ENCODE measurements around the gene APBA3.

APBA3 gene

DNA sequence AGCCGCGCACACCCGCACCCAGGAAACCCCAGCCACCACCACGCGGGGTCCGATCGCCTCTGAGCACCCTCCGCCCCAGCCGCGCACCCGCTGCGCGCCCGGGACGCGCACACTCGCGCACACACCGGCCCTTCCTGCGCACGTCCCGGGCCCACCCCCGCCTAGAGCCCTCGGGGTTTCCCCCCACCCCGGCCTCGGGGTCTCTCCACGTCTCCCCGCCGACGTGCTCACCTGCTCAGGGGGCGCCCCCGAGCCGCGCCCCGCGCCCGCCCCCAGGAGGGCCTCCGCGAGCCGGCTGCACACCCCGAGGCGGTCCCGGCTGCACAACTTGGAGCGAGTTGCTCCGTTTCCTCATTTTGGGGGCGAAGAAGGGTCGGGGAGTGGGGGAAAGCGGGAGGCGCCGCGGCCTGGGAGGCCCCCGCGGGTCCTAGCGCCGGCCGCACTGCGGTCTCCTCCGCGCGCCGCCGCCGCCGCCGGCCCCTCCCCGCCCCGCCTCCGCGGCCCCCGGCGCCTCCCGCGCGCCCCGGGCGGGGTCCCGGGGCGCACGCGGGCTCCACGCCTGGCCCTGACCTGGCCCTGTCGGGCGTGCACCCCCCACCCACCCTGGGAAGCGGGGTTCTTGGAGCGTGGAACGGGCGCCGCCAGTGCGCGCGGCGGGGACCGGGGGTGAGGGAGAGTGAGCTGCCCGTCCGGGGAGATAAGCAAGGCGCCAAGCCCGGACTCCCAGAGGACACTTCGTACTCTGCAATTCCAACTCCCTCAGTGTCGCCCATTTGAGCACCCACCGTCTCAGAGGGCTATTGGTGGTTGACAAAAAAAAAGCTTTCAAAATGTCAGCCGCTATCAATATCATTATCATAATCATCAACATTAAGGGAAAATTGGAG lies 24.7 kb upstream of the APBA3 start, which contains the start of gene MATK:
TSS of gene MATK (minus strand) at position 444 of the 887 bp plus-strand sequence. CDS start 1,246 bp downstream, outside the sequence.
- DNase-seq = no peak

DNA sequence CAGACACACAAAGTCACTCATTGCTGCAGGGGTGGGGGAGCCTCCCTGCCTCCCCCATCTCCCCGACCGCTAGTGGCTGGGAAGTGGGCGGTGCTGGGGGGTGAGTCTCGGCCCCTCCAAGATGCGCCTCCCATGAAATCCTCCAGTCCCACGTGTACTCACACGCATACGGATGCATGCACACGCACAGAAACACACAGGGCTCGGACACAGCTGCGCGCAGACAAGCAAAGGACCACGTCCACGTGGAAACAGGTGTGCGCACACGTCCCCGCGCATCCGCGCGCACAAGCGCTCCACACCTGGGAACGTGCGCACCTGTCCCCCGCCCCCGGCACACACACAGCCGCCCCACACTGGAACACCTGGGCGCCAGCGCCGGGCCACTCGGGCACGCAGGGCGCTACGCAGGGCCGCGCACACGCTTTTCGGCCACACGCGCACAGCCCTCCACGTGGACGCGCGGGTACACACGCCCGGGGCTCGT lies 24.0 kb upstream of the APBA3 start:
- no peak for DNase-seq

DNA sequence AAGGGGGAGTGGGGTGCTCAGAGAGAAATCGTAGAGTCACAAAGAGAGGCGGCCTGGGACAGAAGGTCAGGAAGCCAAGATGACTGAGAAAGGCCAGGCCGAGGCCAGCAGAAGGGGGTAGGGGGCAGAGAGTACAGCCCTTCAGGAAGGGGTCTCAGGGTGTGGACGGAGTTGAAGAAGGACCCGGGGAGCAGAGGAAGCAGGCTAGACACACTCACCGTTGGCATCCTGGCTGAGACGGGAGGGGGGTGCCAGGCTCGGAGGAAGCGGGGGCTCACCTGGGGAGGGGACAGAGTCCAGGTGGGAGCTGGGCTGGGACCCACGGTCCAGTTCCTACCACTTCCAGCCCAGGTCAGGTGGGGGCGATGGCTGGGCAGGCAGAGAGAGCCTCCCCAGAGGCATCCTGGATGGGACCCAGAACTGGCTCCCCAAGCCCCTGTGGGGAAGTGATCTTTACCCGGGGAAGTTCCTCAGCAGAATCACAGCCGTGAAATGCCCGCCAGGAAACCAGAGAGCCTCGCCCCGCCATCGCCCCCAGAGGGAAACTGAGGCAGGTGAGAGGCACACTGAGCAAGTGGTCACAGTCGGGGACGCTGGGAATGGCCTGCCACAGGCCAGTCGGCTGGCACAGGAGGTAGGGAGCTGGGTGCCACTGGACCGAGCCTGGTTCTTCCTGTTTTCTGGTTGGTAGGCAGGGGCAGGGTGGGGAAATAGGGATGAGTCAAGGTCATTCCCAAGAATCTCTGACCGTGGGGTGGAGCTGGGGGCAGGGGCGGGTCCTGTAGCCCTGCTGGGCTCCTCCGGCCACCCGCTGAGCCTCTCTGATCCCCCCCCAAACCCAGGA lies 23.3 kb upstream of the APBA3 start:
- no peak for DNase-seq

DNA sequence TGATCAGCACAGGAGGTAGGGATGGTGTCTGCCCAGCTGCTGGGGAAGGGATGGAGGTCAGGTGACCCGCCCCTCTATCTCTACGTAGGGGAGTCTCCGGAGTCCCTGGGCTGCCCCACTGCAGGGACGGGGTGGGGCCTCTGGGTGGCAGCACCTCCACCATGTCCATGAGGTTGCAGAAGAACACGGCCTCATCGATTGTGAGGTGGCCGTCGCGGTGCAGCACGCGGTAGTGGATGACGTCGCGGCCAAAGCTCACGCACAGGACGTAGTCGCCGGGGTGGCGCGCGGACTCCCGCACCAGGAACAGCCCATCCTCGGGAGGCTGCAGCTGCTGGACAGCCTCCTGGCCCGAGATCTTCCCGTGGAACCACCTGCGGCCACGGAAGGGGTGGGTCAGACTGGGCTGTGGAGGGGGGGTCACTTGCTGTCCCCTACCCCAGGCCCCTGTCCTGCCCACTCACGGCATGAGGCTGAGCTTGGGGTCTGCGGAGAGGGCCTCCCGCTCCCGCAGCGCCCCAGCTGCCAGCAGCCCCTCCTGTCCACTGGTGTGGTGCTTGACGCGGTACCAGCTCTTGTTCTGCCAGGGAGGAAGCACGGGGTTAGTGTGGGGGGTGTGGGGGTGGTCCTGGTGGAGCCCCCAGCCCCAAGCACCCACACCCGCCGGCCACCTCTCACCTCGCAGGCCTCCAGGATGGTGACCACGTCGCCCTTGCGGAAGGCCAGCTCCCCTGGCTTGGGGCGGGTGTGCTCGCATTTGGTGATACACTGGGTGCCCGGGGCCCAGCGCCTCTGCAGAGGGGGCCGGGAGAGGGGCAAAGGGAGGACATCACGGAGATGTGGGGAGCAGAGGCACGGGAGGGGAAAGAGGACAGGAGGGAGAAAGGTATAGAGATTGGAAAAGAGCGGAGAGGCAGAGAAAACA lies 22.4 kb upstream of the APBA3 start:
- DNase-seq = no peak

DNA sequence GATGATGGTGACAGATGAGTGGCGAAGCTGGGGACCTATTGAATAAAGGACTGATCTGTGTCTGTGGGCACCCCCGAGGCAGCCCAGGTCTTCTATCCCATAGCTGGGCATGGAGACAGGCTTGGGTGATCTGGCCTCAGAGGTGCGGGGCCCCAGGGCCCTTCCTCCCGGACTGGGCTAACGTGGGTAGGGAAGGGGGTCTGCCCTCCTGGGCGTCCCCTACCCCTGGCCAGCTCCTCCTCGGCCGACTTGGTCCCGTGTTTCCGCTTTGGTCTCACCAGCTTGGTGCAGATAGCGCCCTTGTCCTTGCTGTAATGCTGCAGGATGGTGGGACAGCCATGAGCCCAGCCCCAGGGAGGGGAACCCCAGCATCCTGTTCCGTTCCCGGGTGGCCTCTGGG lies 21.4 kb upstream of the APBA3 start:
- DNase-seq = no peak

DNA sequence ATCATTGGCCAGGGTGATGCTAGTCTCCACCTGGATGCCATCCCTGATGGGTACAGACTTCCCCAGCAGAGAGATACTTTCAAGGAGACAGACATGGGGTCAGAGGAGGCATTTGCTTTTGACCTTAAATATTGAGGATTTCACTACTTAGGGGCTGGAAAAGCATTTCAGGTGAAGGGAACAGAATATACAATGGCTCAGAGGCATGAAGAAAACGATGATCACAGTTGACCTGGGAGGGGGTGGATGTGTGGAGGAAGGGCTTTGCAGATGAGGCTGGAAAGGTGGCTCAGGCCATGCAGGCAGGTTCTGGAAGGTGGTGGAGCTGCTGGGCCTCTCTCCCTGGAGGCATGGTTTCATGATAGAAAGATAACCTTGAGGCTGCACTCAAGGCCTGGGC lies 20.8 kb upstream of the APBA3 start:
- DNase-seq = no peak

DNA sequence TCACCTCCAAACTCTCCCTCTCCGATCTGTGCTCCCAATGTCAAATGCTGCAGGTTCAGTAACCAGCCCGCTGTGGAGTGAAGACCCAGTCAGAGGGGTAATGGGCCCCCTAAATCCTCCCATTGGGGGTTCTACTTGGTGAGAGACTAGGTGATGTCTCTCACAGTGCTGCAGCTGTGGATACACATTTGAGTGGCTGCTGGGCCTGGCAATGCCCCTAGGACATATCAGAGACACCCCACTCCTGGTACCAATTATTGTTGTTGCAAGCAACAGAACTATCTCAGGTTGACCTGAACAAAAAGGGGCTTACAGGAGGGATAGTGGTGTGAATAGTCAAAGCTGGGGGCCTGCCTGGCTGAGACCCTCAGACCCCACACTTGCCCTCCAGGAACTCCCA lies 20.1 kb upstream of the APBA3 start:
- DNase-seq = no peak

DNA sequence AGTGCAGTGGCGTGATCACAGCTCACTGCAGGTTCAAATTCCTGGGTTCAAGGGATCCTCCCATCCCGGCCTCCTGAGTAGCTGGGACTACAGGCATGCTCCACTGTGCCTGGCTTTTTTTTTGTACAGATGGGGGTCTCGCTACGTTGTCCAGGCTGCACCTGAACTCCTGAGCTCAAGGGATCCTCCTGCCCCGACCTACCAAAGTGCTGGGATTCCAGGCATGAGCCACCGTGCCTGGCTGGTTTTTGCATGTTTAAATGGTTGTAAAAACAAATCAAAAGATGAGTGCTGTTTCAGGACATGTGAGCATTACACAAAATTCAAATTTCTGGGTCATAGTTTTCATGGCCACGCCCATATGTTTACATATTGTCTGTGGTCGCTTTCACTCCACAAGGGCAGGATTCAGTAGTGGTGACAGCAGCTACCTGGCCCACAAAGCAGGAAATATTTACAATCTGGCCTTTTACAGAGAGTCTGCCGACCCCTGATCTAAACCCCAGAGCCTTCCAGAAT lies 19.4 kb upstream of the APBA3 start:
- no peak for DNase-seq

DNA sequence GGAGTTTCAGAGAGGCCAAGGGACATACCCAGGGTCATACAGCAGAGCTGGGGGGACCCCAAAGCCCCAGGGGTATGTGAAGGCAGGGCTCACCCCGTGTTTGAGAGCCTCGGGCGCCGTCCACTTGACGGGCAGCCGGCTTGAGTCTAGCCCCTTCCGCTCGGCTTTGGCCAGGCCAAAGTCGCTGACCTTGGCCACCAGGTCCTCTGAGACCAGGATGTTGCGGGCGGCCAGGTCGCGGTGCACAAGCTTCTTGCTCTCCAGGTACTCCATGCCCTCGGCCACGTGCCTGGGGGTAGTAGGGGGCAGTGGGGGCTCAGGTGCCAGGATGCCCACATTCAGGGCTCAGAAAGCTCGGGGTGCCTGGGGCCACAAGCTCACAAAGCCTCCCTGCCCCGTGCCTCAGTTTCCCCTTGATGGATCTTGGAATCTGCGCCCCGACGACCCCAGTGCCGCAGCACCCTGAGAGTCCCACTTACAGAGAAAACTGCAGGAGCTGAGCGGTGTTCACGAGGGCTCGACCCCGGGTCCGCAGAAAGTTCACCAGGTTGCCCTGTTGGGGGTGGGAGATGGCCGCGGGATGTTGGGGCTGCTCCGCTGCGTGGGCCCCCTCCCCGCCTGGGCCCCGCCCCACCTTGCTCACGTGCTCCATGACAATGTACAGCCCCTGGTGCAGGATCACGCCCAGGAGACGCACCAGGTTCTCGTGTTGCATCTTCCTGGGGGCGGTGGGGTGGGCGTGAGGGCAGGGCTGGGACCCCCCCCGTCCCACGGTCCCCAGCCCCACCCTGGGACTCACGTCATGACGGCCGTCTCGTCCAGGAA lies 17.6 kb upstream of the APBA3 start:
- DNase-seq = no peak

DNA sequence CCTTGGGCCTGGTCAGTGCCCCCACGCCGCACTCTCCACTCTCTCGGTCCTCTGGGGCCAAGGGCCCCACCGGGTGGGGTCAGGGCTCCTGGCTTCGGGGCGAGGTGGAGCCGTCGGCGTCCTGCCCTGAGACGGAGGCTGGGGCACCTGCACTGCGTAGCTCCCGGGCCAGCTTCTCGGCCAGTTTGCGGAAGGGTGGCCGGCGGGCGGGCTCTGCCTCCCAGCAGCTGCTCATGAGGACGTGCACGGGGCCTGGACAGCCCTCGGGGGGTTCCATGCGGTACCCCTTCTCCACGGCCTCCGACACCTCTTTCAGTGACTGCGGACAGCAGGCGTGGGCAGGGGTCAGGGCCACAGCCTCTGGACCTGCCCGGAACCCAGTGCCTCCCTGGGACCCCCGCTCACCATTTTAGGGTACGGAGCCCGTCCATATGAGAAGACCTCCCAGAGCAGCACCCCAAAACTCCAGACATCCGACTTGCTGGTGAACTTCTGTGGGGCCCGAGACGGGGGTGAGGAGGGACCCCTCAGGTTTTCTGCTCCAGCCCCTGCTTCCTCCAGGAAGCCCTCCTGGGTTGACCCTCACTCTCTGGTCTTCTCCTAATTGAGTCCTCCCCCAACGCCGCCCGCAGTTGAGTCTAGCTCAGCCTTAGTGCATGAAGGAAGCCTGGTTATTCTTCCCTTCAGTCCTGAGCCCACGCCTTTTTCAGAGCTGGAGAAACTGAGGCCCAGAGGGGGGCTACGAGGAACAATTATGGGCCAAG lies 16.8 kb upstream of the APBA3 start:
- no peak for DNase-seq

DNA sequence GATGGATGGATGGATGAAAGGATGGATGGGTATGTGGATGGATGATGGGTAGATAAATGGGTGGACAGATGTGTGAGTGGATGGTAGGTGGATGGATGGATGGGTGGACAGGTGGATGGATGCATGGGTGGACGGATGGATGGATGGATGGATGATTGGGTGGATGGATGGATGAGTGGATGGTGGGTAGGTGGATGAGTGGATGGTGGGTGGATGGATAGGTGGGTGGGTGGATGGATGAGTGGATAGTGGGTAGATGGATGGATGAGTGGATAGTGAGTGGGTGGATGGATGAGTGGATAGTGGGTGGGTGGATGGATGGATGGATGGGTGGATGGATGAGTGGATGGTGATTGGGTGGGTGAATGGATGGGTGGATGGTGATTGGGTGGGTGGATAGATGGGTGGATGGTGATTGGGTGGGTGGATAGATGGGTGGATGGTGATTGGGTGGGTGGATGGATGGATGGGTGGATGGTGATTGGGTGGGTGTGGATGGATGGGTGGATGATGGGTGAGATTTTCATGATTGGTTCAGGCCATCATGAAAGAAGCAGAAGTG lies 15.1 kb upstream of the APBA3 start:
- DNase-seq = no peak

DNA sequence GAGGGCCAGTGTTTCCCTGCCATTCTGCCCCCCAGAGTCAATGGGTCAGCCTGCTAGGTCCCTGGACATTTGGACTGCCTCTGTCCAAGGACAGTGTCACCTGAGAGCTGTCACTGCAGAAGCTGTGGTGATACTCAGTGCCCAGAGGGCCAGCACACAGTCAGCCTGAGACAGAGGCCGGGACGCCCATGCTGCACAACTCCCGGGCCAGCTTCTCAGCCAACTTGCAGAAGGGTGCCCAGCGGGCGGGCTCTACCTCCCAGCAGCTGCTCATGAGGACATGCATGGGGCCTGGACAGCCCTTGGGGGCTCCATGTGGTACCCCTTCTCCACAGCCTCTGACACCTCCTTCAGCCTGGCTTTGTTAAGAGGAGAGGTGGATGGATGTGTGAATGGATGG lies 14.3 kb upstream of the APBA3 start:
- DNase-seq = no peak

DNA sequence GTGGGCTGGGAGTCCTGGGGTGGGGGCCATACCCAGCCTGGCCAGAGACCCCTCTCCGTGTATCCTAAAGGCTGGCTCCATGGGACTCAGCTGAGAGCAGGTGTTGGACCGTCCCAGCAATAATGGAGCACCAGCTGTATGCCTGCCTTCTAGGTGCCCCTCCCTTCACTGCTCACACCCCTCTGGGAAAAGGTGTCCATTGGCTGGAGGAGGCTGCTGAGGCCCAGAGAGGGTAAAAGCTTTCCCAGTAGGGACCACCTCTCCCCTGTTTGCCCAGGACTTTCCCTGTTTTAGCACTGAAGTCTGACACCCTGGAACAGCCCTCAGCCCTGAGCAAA lies 13.9 kb upstream of the APBA3 start:
- DNase-seq = no peak

DNA sequence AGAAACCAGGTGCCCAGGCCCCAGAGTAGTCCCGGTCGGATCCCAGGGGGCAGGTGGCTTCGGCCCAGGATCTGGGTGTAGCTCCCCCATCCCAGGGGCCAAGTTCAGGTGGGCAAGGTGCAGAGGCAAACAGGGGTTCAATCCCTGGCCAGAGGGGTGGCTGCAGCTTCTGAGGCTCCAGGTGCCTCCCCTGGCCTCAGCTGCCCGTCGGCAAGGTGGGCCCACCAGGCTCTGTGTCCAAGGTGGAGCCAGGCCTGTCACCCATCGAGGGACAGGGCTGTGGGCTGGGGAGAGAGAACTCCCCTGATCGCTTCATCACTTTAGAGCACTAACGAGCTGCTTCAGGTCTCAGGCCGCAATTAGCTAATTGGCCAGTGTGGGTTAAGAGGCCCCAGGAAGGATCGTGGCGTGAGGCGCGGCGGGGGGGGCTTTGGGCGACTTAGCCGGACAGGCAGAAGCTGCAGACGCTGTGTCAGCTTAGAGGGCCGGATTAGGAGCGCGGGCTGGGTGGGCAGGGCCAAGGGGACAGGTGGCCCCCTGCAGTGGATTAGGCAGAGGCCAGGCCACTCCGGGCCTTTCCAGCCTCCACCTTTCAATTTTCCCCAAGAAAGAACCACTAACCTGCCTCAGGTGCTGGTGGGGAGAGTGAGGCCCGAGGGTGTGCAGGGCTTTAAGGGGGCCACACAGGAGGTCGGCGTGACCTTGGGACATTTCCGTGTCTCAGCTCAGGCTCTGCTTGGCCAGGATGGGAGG lies 13.3 kb upstream of the APBA3 start:
- DNase-seq = no peak

DNA sequence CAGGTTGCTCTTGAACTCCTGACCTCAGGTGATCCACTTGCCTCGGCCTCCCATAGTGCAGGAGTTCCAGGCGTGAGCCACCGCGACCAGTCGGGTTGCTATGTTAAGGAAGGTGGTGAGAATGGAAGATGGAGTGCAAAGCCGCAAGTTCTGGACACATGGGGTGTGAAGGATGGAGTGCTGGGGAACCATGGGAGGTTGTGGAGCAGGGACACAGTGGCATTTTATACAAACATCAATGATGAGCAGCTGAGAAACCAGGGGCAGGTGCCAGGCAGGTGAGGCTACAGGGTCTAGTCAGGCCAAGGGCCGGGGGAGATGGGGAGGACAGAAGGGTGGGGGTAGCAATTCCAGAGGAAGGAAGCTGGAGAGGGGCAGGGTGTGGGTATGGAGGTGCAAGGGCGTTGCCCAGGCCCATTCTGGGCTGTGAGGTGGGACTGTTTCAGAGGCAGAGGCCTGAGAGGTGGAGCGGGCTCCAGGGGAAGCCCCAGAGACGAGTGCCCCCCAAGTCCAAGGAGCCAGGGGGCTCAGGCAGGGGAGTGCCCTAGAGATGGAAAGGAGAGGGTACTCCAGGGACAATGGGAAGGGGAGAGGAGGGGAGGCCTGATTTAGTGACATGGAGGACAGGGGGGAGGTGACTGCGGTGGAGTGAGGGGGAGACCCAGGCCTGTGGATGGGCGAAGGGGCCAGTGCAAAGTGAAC lies 12.5 kb upstream of the APBA3 start:
- DNase-seq = no peak

DNA sequence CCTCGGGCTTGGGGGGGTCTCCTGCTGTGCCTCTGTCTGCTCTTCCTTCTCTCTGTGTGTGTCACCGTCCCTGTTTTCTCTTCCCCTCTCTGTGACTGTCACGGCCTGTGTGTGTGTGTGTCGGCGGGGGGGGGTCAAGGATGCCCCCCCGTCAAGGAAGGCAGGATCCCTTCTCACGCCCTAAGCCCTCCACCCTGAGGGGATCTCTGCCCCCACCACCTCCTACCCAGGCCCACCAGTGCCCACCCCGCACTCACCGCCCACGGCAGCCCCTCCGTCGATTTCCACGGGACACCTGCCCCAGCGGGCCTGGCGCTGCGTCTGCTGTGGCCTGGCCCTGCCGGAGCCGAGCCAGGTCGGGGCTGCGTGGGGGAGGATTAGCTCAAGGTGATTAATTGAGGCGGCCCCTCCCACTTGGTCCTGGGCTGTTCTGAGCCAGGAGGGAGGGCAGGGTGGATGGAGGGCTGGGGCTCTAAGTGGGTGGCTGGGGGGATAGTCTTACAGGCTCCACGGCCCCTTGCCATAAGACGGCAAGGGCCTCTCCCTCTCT lies 10.5 kb upstream of the APBA3 start, which contains the start of gene RAX2:
TSS of gene RAX2 (minus strand) at position 323 of the 550 bp plus-strand sequence. CDS start 486 bp downstream, outside the sequence.
- no peak for DNase-seq

DNA sequence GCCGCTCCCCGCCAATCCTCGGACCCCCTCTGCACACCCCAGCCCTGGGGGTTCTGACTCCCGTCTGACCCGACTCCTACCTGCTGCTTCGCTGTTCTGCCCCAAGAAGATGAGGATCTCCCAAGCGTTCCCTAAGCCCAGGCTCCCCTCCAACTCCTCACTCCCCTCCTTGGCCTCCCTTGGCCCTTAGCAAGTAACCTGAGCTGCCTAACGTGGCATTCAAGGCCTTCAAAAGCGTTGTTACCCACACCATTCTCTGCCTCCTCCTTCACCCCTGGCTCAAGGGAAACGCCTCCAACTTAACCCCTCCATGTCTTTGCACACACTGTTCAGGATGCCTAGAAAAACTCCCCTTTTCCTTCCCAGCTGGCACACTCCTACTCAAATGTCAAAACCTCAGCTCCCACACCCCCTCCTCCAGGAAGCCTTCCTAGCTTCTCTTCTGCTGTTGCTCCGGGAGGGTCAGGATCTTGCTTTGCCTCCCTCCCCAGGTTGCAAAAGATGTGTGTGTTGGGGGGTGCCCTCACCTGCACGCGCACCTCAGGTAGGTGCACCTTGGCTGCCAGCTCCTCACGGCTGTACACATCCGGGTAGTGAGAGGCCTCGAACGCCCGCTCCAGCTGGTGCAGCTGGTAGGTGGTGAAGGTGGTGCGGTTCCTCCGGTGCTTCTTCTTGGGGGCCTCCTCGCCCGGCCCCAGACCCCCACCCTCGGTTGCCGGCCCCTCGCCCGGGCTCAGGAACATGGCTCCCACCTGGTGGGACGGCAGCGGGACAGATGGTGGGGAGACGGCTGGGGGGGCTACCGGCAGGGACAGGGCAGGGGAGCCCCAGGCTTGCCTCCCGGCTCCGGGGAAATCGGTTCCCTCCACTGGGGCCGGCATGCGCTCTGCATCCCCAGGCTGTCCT lies 9.8 kb upstream of the APBA3 start:
- DNase-seq = no peak
